Mesenchymal stem cell (in vitro differentiated cells and primary cell): Measurements from ENCODE around the gene SAT1.
A peak's percentile ranks its signal among the peaks of the same experiment; 100 is the strongest.

Source experiments
- DNase-seq: peaks from one replicate; pipeline ENCODE4 v3.0.0-alpha.2; 2013
- H2AFZ ChIP-seq: one replicate; pipeline ENCODE4 v1.6.1; 2013; ENCODE audit warnings: low read depth, mild to moderate bottlenecking, control low read depth, inconsistent platforms, low read length, moderate library complexity
- H2AK5ac ChIP-seq: 2 replicates; pipeline ENCODE4 v1.6.1; 2013; ENCODE audit warnings: low read length, moderate library complexity, mild to moderate bottlenecking, inconsistent platforms; ENCODE audit not compliant: severe bottlenecking
- H2BK120ac ChIP-seq: one replicate; pipeline ENCODE4 v1.6.1; 2013; ENCODE audit warnings: low read depth, mild to moderate bottlenecking, inconsistent platforms, low read length, moderate library complexity
- H2BK12ac ChIP-seq, 2 experiments: one replicate each; pipeline ENCODE4 v1.6.1; 2013; ENCODE audit warnings: inconsistent platforms in 2 of 2, low read length in 2 of 2, mild to moderate bottlenecking in 2 of 2, moderate library complexity in 2 of 2, control low read depth in 1 of 2
- H2BK15ac ChIP-seq: one replicate; pipeline ENCODE4 v1.6.1; 2013; ENCODE audit warnings: mild to moderate bottlenecking, low read depth, inconsistent platforms; ENCODE audit not compliant: poor library complexity, severe bottlenecking
- H2BK5ac ChIP-seq: 2 replicates; pipeline ENCODE4 v1.6.1; 2013; ENCODE audit warnings: low read depth, mild to moderate bottlenecking, low read length, control low read depth, inconsistent platforms; ENCODE audit not compliant: poor library complexity, severe bottlenecking
- H3K14ac ChIP-seq, 2 experiments: one replicate each; pipeline ENCODE4 v1.6.1; 2013; ENCODE audit warnings: inconsistent platforms in 2 of 2, low read length in 2 of 2, control low read depth in 1 of 2, mild to moderate bottlenecking in 1 of 2, moderate library complexity in 1 of 2
- H3K18ac ChIP-seq, 2 experiments: one replicate each; pipeline ENCODE4 v1.6.1; 2013; ENCODE audit warnings: inconsistent platforms in 2 of 2, low read length in 2 of 2, control low read depth in 1 of 2, low read depth in 1 of 2, mild to moderate bottlenecking in 1 of 2
- H3K23ac ChIP-seq, 2 experiments: one replicate each; pipeline ENCODE4 v1.6.1; 2013; ENCODE audit warnings: inconsistent platforms in 2 of 2, low read length in 2 of 2, mild to moderate bottlenecking in 2 of 2, moderate library complexity in 2 of 2, control low read depth in 1 of 2
- H3K27ac ChIP-seq: 2 replicates; pipeline ENCODE4 v1.5.1; 2013; ENCODE audit warnings: mild to moderate bottlenecking, moderate library complexity, low read length, control low read depth, inconsistent platforms; ENCODE audit not compliant: poor library complexity, severe bottlenecking
- H3K27me3 ChIP-seq, 2 experiments: 2 replicates each; pipeline versions ENCODE4 v1.6.1 to v1.7.0; 2013; ENCODE audit warnings: low read length in 2 of 2, mild to moderate bottlenecking in 2 of 2, moderate library complexity in 2 of 2, control low read depth in 1 of 2, inconsistent platforms in 1 of 2; ENCODE audit not compliant: control insufficient read depth in 1 of 2, insufficient read depth in 1 of 2
- H3K36me3 ChIP-seq, 2 experiments: 2 replicates each; pipeline versions ENCODE4 v1.6.1 to v1.7.0; 2013; ENCODE audit warnings: low read length in 2 of 2, control low read depth in 1 of 2, inconsistent platforms in 1 of 2, low read depth in 1 of 2, mild to moderate bottlenecking in 1 of 2; ENCODE audit not compliant: insufficient read depth in 2 of 2, control insufficient read depth in 1 of 2
- H3K4ac ChIP-seq, 2 experiments: one replicate each; pipeline ENCODE4 v1.6.1; 2013; ENCODE audit warnings: inconsistent platforms in 2 of 2, low read length in 2 of 2, mild to moderate bottlenecking in 2 of 2, moderate library complexity in 2 of 2, control low read depth in 1 of 2, low read depth in 1 of 2
- H3K4me1 ChIP-seq: 2 replicates; pipeline ENCODE4 v1.6.1; 2013; ENCODE audit warnings: low read depth, low read length, control low read depth; ENCODE audit not compliant: control insufficient read depth, insufficient read depth
- H3K4me2 ChIP-seq: 2 replicates; pipeline ENCODE4 v1.6.1; 2013; ENCODE audit warnings: low read length, mild to moderate bottlenecking, inconsistent platforms; ENCODE audit not compliant: poor library complexity, severe bottlenecking
- H3K4me3 ChIP-seq, 2 experiments: 2 replicates each; pipeline versions ENCODE4 v1.5.1 to v1.7.0; 2013; ENCODE audit warnings: low read length in 2 of 2, mild to moderate bottlenecking in 2 of 2, control low read depth in 1 of 2, low read depth in 1 of 2; ENCODE audit not compliant: insufficient read depth in 1 of 2
- H3K79me1 ChIP-seq: replicated peaks from 2 replicates; pipeline ENCODE4 v1.6.1; 2013; ENCODE audit warnings: mild to moderate bottlenecking, control low read depth, low read length, inconsistent platforms; ENCODE audit not compliant: poor library complexity, severe bottlenecking
- H3K9ac ChIP-seq: 2 replicates; pipeline ENCODE4 v1.7.0; 2013; ENCODE audit warnings: mild to moderate bottlenecking, low read length, moderate library complexity
- H3K9me3 ChIP-seq: 2 replicates; pipeline ENCODE4 v1.7.0; 2013; ENCODE audit warnings: mild to moderate bottlenecking, low read length; ENCODE audit not compliant: control insufficient read depth
- H4K8ac ChIP-seq: one replicate; pipeline ENCODE4 v1.6.1; 2013; ENCODE audit warnings: inconsistent platforms, mild to moderate bottlenecking, low read length, moderate library complexity
- H4K91ac ChIP-seq: one replicate; pipeline ENCODE4 v1.6.1; 2013; ENCODE audit warnings: mild to moderate bottlenecking, low read length, inconsistent platforms
- WGBS: methylation state at CpG from one replicate; pipeline ENCODE4 v1.1.7; 2013; ENCODE audit warnings: mixed read lengths; 5-methylcytosine and 5-hydroxymethylcytosine counted together

SAT1 gene

GRCh38 chrX:23784470-23785331 lies 1.7 kb downstream of the SAT1 start:
- no peaks in the 10 kb centered on the region for H3K9me3 ChIP-seq
- H3K79me1 ChIP-seq: no peaks in the 10 kb centered on the region
- no peak overlapping the region for H3K14ac ChIP-seq
- DNase-seq: peak; percentile 84
- no peak overlapping the region for H4K91ac ChIP-seq
- no peak overlapping the region for H2BK5ac ChIP-seq
- peak overlapping the region; percentile 23 for H3K27ac ChIP-seq
- H3K4me2 ChIP-seq: peak overlapping the region; percentile 39
- peaks cover 0 to 16% of the 10 kb centered on the region in 2 experiments for H3K36me3 ChIP-seq
- H4K8ac ChIP-seq: no peak overlapping the region
- H2BK12ac ChIP-seq: no peak overlapping the region
- peak overlapping the region in 1 of 2 experiments; percentile 90 for H3K4me3 ChIP-seq
- no peak overlapping the region for H3K18ac ChIP-seq
- no peak overlapping the region for H3K23ac ChIP-seq
- H3K9ac ChIP-seq: peak overlapping the region; percentile 92
- no peak overlapping the region for H2AK5ac ChIP-seq
- H2BK15ac ChIP-seq: no peak overlapping the region
- no peak overlapping the region for H3K4ac ChIP-seq
- H3K27me3 ChIP-seq: no peaks in the 10 kb centered on the region
- WGBS: 45% methylated on average over 5 of the region's 8 CpGs
- no peak overlapping the region for H2AFZ ChIP-seq
- H3K4me1 ChIP-seq: no peaks in the 10 kb centered on the region
- no peak overlapping the region for H2BK120ac ChIP-seq

GRCh38 chrX:23785580-23785979 lies 2.6 kb downstream of the SAT1 start:
- Histone ChIP-seq H3K4me1 (no peaks in the 10 kb centered on the region), H2BK12ac (no peak overlapping the region), H2AFZ (no peak overlapping the region), H3K4me3 (peak overlapping the region in 1 of 2 experiments; percentile 90), H3K4me2 (no peak overlapping the region), H2BK120ac (no peak overlapping the region), H2BK5ac (no peak overlapping the region), H2AK5ac (no peak overlapping the region), H4K8ac (no peak overlapping the region), H3K27me3 (no peaks in the 10 kb centered on the region), H4K91ac (no peak overlapping the region), H3K79me1 (no peaks in the 10 kb centered on the region), H3K14ac (no peak overlapping the region), H3K27ac (no peak overlapping the region), H3K9me3 (no peaks in the 10 kb centered on the region), H3K18ac (no peak overlapping the region), H3K23ac (no peak overlapping the region), H2BK15ac (no peak overlapping the region), H3K36me3 (peaks cover 0 to 16% of the 10 kb centered on the region in 2 experiments), H3K4ac (no peak overlapping the region), H3K9ac (peak overlapping the region; percentile 92)
- WGBS: no CpG with 5 or more reads among the region's 2 CpGs
- DNase-seq: peak; percentile 26

- Histone ChIP-seq H2BK5ac (no peak overlapping the region), H3K4me2 (no peak overlapping the region), H3K18ac (no peak overlapping the region), H2AK5ac (no peak overlapping the region), H3K9ac (no peak overlapping the region), H2AFZ (no peak overlapping the region), H2BK120ac (no peak overlapping the region), H4K91ac (no peak overlapping the region), H3K36me3 (peaks cover 0 to 16% of the 10 kb centered on the region in 2 experiments), H3K9me3 (no peaks in the 10 kb centered on the region), H3K4ac (no peak overlapping the region), H3K27me3 (no peaks in the 10 kb centered on the region), H3K4me1 (no peaks in the 10 kb centered on the region), H3K27ac (no peak overlapping the region), H4K8ac (no peak overlapping the region), H3K23ac (no peak overlapping the region), H2BK12ac (no peak overlapping the region), H3K14ac (no peak overlapping the region), H3K4me3 (no peak overlapping the region), H3K79me1 (no peaks in the 10 kb centered on the region), H2BK15ac (no peak overlapping the region)
- peak; percentile 77 for DNase-seq
- WGBS: 85% methylated on average over 10 of the region's 11 CpGs
Measured at GRCh38 chrX:23786268-23786815, 3.4 kb downstream of the SAT1 start.

- peaks cover 0 to 16% of the 10 kb centered on the region in 2 experiments for H3K36me3 ChIP-seq
- no peaks in the 10 kb centered on the region for H3K4me1 ChIP-seq
- peak; percentile 41 for DNase-seq
- H3K18ac ChIP-seq: no peak overlapping the region
- H3K9me3 ChIP-seq: no peaks in the 10 kb centered on the region
- no peak overlapping the region for H3K23ac ChIP-seq
- H2BK120ac ChIP-seq: no peak overlapping the region
- H3K4me3 ChIP-seq: no peak overlapping the region
- H3K79me1 ChIP-seq: no peaks in the 10 kb centered on the region
- 100% methylated on average over 1 of the region's 2 CpGs for WGBS
- H2BK5ac ChIP-seq: no peak overlapping the region
- H4K91ac ChIP-seq: no peak overlapping the region
- no peaks in the 10 kb centered on the region for H3K27me3 ChIP-seq
- H3K9ac ChIP-seq: no peak overlapping the region
- H2AFZ ChIP-seq: no peak overlapping the region
- H2BK12ac ChIP-seq: no peak overlapping the region
- H3K4me2 ChIP-seq: no peak overlapping the region
- H3K27ac ChIP-seq: no peak overlapping the region
- no peak overlapping the region for H2BK15ac ChIP-seq
- no peak overlapping the region for H3K14ac ChIP-seq
- no peak overlapping the region for H3K4ac ChIP-seq
- no peak overlapping the region for H2AK5ac ChIP-seq
- no peak overlapping the region for H4K8ac ChIP-seq
Measured at GRCh38 chrX:23787745-23788118, 4.8 kb downstream of the SAT1 start.
